OCI-LY3 (cell line): Measurements from ENCODE around the gene SMIM26.

Experiments
- H2AFZ ChIP-seq: fragments of 200-600, 300-600 bp; shearing (Covaris generic); 2 replicates; pipeline ENCODE4 v1.6.0; 2014; ENCODE audit warnings: antibody characterized with exemption, low read depth, low read length
- H3K27ac ChIP-seq: fragments of 200-600, 300-600 bp; sonication (generic); 2 replicates; pipeline ENCODE4 v1.5.1; 2014; ENCODE audit warnings: mild to moderate bottlenecking, low read length, moderate library complexity, mixed read lengths
- H3K27me3 ChIP-seq: fragments of 200-600, 300-600 bp; sonication (generic); 2 replicates; pipeline ENCODE4 v1.6.1; 2014; ENCODE audit warnings: low read depth, low read length, mixed read lengths
- H3K36me3 ChIP-seq: fragments of 200-600, 300-600 bp; sonication (generic); replicated peaks from 2 replicates; pipeline ENCODE3; 2014; ENCODE audit warnings: low read depth, low read length, mixed read lengths
- H3K4me1 ChIP-seq: fragments of 300-600, 200-600 bp; sonication (generic); 2 replicates; pipeline ENCODE4 v1.6.1; 2014; ENCODE audit warnings: low read length, mixed read lengths
- H3K4me2 ChIP-seq: fragments of 200-600, 300-600 bp; sonication (generic); 2 replicates; pipeline ENCODE4 v1.6.1; 2014; ENCODE audit warnings: low read length, mixed read lengths
- H3K4me3 ChIP-seq: fragments of 300-600, 200-600 bp; sonication (generic); 2 replicates; pipeline ENCODE4 v1.5.1; 2014; ENCODE audit warnings: antibody characterized with exemption, mild to moderate bottlenecking, low read length, moderate library complexity
- H3K79me2 ChIP-seq: fragments of 300-600, 200-600 bp; shearing (Covaris generic); 2 replicates; pipeline ENCODE4 v1.6.1; 2014; ENCODE audit warnings: mild to moderate bottlenecking, low read length, mixed read lengths
- H3K9ac ChIP-seq: fragments of 300-600, 200-600 bp; shearing (Covaris generic); 2 replicates; pipeline ENCODE4 v1.6.0; 2014; ENCODE audit warnings: mild to moderate bottlenecking, low read length, moderate library complexity
- H3K9me3 ChIP-seq: fragments of 200-600, 300-600 bp; shearing (Covaris generic); 2 replicates; pipeline ENCODE4 v1.6.1; 2014; ENCODE audit warnings: low read length, mixed read lengths; ENCODE audit not compliant: insufficient read depth
- H4K20me1 ChIP-seq: fragments of 200-600, 300-600 bp; sonication (generic); 2 replicates; pipeline ENCODE4 v1.6.1; 2016; ENCODE audit warnings: low read length, mixed read lengths; ENCODE audit not compliant: insufficient read depth
- CTCF ChIP-seq: fragments of 200-600, 300-600 bp; sonication (generic); IDR thresholded peaks from 2 replicates; pipeline ENCODE4 v1.5.1; 2014; ENCODE audit warnings: antibody characterized with exemption, low read length, low read depth
- EZH2phosphoT487 ChIP-seq: fragments of 200-600 bp; shearing (Covaris generic); IDR thresholded peaks from 2 replicates; pipeline ENCODE4 v1.6.1; 2018; ENCODE audit warnings: antibody characterized with exemption, mixed run types, low read depth

Gene SMIM26

GRCh38 chr20:18533978-18534644 lies 33.1 kb upstream of the SMIM26 start:
- no peak for TF ChIP-seq CTCF
- no peak for TF ChIP-seq EZH2phosphoT487
- no peak overlapping the region for H2AFZ ChIP-seq
- H3K79me2 ChIP-seq, result no peaks in the 10 kb centered on the region
- H3K9me3 ChIP-seq, result no peaks in the 10 kb centered on the region
- H3K9ac ChIP-seq, result no peak overlapping the region
- H3K27me3 ChIP-seq, result no peaks in the 10 kb centered on the region
- H3K36me3 ChIP-seq, result peaks cover 72% of the 10 kb centered on the region
- no peaks in the 10 kb centered on the region for H3K4me1 ChIP-seq
- H3K4me3 ChIP-seq, result no peak overlapping the region
- H4K20me1 ChIP-seq, result no peaks in the 10 kb centered on the region
- H3K4me2 ChIP-seq, result no peak overlapping the region
- no peak overlapping the region for H3K27ac ChIP-seq

- no peak overlapping the region for H2AFZ ChIP-seq
- H3K79me2 ChIP-seq, result no peaks in the 10 kb centered on the region
- peaks cover 61% of the 10 kb centered on the region for H3K36me3 ChIP-seq
- H3K27me3 ChIP-seq, result no peaks in the 10 kb centered on the region
- H3K27ac ChIP-seq, result no peak overlapping the region
- TF ChIP-seq EZH2phosphoT487 (no peak), CTCF (no peak)
- H3K4me1 ChIP-seq, result no peaks in the 10 kb centered on the region
- no peaks in the 10 kb centered on the region for H3K9me3 ChIP-seq
- no peak overlapping the region for H3K4me3 ChIP-seq
- no peaks in the 10 kb centered on the region for H4K20me1 ChIP-seq
- no peak overlapping the region for H3K4me2 ChIP-seq
- H3K9ac ChIP-seq, result no peak overlapping the region
These were observed 29.6 kb upstream of the SMIM26 start for GRCh38 chr20:18537651-18538050.

- Histone ChIP-seq H3K4me2 (no peak overlapping the region), H3K9me3 (no peaks in the 10 kb centered on the region)
These were observed 25.5 kb upstream of the SMIM26 start for GRCh38 chr20:18541741-18542140.

GRCh38 chr20:18543216-18543615 lies 24.0 kb upstream of the SMIM26 start:
- H3K4me3 ChIP-seq, result no peak overlapping the region
- H3K4me1 ChIP-seq, result no peaks in the 10 kb centered on the region
- no peak overlapping the region for H2AFZ ChIP-seq
- no peaks in the 10 kb centered on the region for H3K27me3 ChIP-seq
- H3K27ac ChIP-seq, result no peak overlapping the region
- no peak overlapping the region for H3K9ac ChIP-seq
- H3K36me3 ChIP-seq, result peaks cover 61% of the 10 kb centered on the region
- no peak overlapping the region for H3K4me2 ChIP-seq
- TF ChIP-seq CTCF, result no peak
- TF ChIP-seq EZH2phosphoT487, result no peak
- no peaks in the 10 kb centered on the region for H4K20me1 ChIP-seq
- no peaks in the 10 kb centered on the region for H3K9me3 ChIP-seq
- H3K79me2 ChIP-seq, result no peaks in the 10 kb centered on the region

More at GRCh38 chr20:18541741-18542140, 25.5 kb upstream of the SMIM26 start:
- TF ChIP-seq EZH2phosphoT487 (no peak), CTCF (no peak)
- H4K20me1 ChIP-seq, result no peaks in the 10 kb centered on the region
- no peak overlapping the region for H3K4me3 ChIP-seq
- no peaks in the 10 kb centered on the region for H3K79me2 ChIP-seq
- no peak overlapping the region for H2AFZ ChIP-seq
- peaks cover 56% of the 10 kb centered on the region for H3K36me3 ChIP-seq
- H3K9ac ChIP-seq, result no peak overlapping the region
- H3K27me3 ChIP-seq, result no peaks in the 10 kb centered on the region
- H3K4me1 ChIP-seq, result no peaks in the 10 kb centered on the region
- no peak overlapping the region for H3K27ac ChIP-seq
